HepG2 (cell line): ENCODE data around the gene TGFB2. TPM values are rescaled to one million over a fixed set of nuclear protein-coding genes. Genes with fewer than 3 reads are reported as not detected.

Experiments
- GLMP ChIP-seq: sonication (generic); formaldehyde crosslinking; IDR thresholded peaks from 2 replicates; pipeline ENCODE4 v1.9.0; 2021; ENCODE audit warnings: missing genetic modification reagents, mild to moderate bottlenecking, borderline replicate concordance
- HMGXB3 ChIP-seq: sonication (generic); formaldehyde crosslinking; IDR thresholded peaks from 2 replicates; pipeline ENCODE4 v1.4.0; 2020; ENCODE audit warnings: missing genetic modification reagents, borderline replicate concordance
- KMT2A ChIP-seq: sonication (generic); formaldehyde crosslinking; IDR thresholded peaks from 2 replicates; pipeline ENCODE4 v1.4.0; 2020; ENCODE audit warnings: missing genetic modification reagents
- LRRFIP1 ChIP-seq: sonication (generic); formaldehyde crosslinking; conservative IDR thresholded peaks from 2 replicates; pipeline ENCODE4 v1.4.0; 2020; ENCODE audit warnings: missing genetic modification reagents
- MAX ChIP-seq: IDR thresholded peaks from 2 replicates; pipeline ENCODE4 v1.6.1; 2012; ENCODE audit warnings: inconsistent platforms
- MTERF4 ChIP-seq: sonication (generic); formaldehyde crosslinking; IDR thresholded peaks from 2 replicates; pipeline ENCODE4 v1.8.0; 2023; ENCODE audit warnings: mild to moderate bottlenecking, missing genetic modification reagents
- PRPF4 ChIP-seq: fragments of 200-400 bp; formaldehyde crosslinking; IDR thresholded peaks from 2 replicates; pipeline ENCODE4 v1.6.1; 2016; ENCODE audit warnings: low read length, low read depth; ENCODE audit not compliant: poor library complexity, severe bottlenecking
- SP2 ChIP-seq: sonication (generic); formaldehyde crosslinking; IDR thresholded peaks from 2 replicates; pipeline ENCODE4 v1.5.1; 2020; ENCODE audit warnings: mild to moderate bottlenecking, missing genetic modification reagents
- STAG1 ChIP-seq: sonication (generic); formaldehyde crosslinking; IDR thresholded peaks from 2 replicates; pipeline ENCODE4 v1.4.0; 2020; ENCODE audit warnings: missing genetic modification reagents
- TBX3 ChIP-seq: fragments of 450-650 bp; IDR thresholded peaks from 2 replicates; pipeline ENCODE4 v1.6.1; 2017; ENCODE audit warnings: antibody characterized with exemption, mild to moderate bottlenecking, inconsistent platforms, borderline replicate concordance
- TERF1 ChIP-seq: sonication (generic); formaldehyde crosslinking; IDR thresholded peaks from 2 replicates; pipeline ENCODE4 v1.8.0; 2022; ENCODE audit warnings: mild to moderate bottlenecking, missing genetic modification reagents, moderate library complexity
- THAP8 ChIP-seq: sonication (generic); formaldehyde crosslinking; IDR thresholded peaks from 2 replicates; pipeline ENCODE4 v1.5.1; 2020; ENCODE audit warnings: missing genetic modification reagents, mild to moderate bottlenecking, borderline replicate concordance
- ZBTB7B ChIP-seq: sonication (generic); formaldehyde crosslinking; IDR thresholded peaks from 2 replicates; pipeline ENCODE4 v1.4.0; 2020; ENCODE audit warnings: missing genetic modification reagents
- ZNF180 ChIP-seq: sonication (generic); formaldehyde crosslinking; IDR thresholded peaks from 2 replicates; pipeline ENCODE4 v1.4.0; 2020; ENCODE audit warnings: low read depth, missing genetic modification reagents, borderline replicate concordance
- ZNF446 ChIP-seq: sonication (generic); formaldehyde crosslinking; IDR thresholded peaks from 2 replicates; pipeline ENCODE4 v1.5.0; 2020; ENCODE audit warnings: mild to moderate bottlenecking, missing genetic modification reagents
- ZNF460 ChIP-seq: sonication (generic); formaldehyde crosslinking; IDR thresholded peaks from 2 replicates; pipeline ENCODE4 v1.5.1; 2020; ENCODE audit warnings: missing genetic modification reagents, mild to moderate bottlenecking, borderline replicate concordance
- ZNF615 ChIP-seq: sonication (generic); formaldehyde crosslinking; IDR thresholded peaks from 2 replicates; pipeline ENCODE4 v1.5.0; 2020; ENCODE audit warnings: mild to moderate bottlenecking, missing genetic modification reagents, borderline replicate concordance
- polyA plus RNA-seq, 8 experiments: library from polyadenylated mRNA; depleted of rRNA in 3 of 8; stranded (reverse) in 7 of 8; unstranded in 1 of 8; fragments of >200 nt; fragmentation: Illumina TruSeq in 4 of 8; extraction: Trizol in 4 of 8; gene quantifications; 2 replicates each; pipeline versions ENCODE4 v1.2.1 to v1.2.3, GENCODE V29; 2011 to 2016; ENCODE audit warnings: low read depth in 4 of 8, missing spikeins in 1 of 8, mixed read lengths in 1 of 8; ENCODE audit not compliant: insufficient read depth in 1 of 8
- total RNA-seq, 5 experiments: library from RNA; depleted of rRNA; stranded (reverse); fragments of >200 nt; fragmentation: Illumina TruSeq; extraction: Trizol; gene quantifications; 2 replicates each; pipeline ENCODE4 v1.2.3, GENCODE V29; 2016; ENCODE audit warnings: low read depth in 1 of 5

Gene TGFB2
- total and polyA plus RNA-seq, 2 of the 13 experiments (the other 11 are each of a cell fraction or from before 2014, with no cell fraction given): 0.07 TPM; not detected in 1

GRCh38 chr1:218439541-218440295 is 94.6 kb downstream of the TGFB2 start (continued):
- TF ChIP-seq GLMP (CRISPR knock-in tag) (no peak), ZNF446 (no peak), SP2 (CRISPR knock-in tag) (no peak), THAP8 (CRISPR knock-in tag) (no peak), TBX3 (no peak), ZNF180 (CRISPR knock-in tag) (no peak), MAX (peak; percentile 53), STAG1 (CRISPR knock-in tag) (0 out of 2 replicates have a peak, but pooled peaks have one; percentile 9), ZNF615 (CRISPR knock-in tag) (no peak), KMT2A (CRISPR knock-in tag) (no peak), ZBTB7B (no peak), PRPF4 (no peak), MTERF4 (CRISPR knock-in tag) (no peak), LRRFIP1 (no peak), HMGXB3 (CRISPR knock-in tag) (no peak), ZNF460 (CRISPR knock-in tag) (no peak), TERF1 (CRISPR knock-in tag) (no peak)
